NCI-H2196 (cell line): ENCODE measurements around the gene DNAL1.
"Not testable (repeated sequence)": the region's sequence is repeated elsewhere in the genome, so short reads cannot be mapped to it uniquely, and the experiment has no call there.

Experiments
- DNase-seq: peaks from one replicate; lab custom pipeline; 2025; ENCODE audit not compliant: unreplicated experiment; lab: John Stamatoyannopoulos, UW

Gene DNAL1

GRCh38 chr14:73637830-73638229, 7.0 kb upstream of the DNAL1 start:
- DNase-seq: no peak

- no peak for DNase-seq
Measured at GRCh38 chr14:73640796-73641365, 3.9 kb upstream of the DNAL1 start.

GRCh38 chr14:73645248-73645610, 443 bp downstream of the DNAL1 start:
- DNase-seq: no peak

- no peak for DNase-seq
Measured at GRCh38 chr14:73651005-73651404, 6.2 kb downstream of the DNAL1 start.

GRCh38 chr14:73655851-73656250, 11.1 kb downstream of the DNAL1 start:
- DNase-seq: no peak

GRCh38 chr14:73659202-73659601, 14.4 kb downstream of the DNAL1 start:
- DNase-seq: not testable (repeated sequence)

GRCh38 chr14:73660511-73660910, 15.7 kb downstream of the DNAL1 start:
- DNase-seq: no peak

- DNase-seq: no peak
Measured at GRCh38 chr14:73661872-73662271, 17.1 kb downstream of the DNAL1 start.

- peak; percentile 39 for DNase-seq
Measured at GRCh38 chr14:73662487-73662943, 17.7 kb downstream of the DNAL1 start.

- DNase-seq: no peak
Measured at GRCh38 chr14:73663548-73664212, 18.9 kb downstream of the DNAL1 start.

- DNase-seq: no peak
Measured at GRCh38 chr14:73665130-73665529, 20.3 kb downstream of the DNAL1 start.

- DNase-seq: no peak
Measured at GRCh38 chr14:73666583-73666982, 21.8 kb downstream of the DNAL1 start.

- no peak for DNase-seq
Measured at GRCh38 chr14:73667854-73668253, 23.1 kb downstream of the DNAL1 start.

- DNase-seq: no peak
Measured at GRCh38 chr14:73674986-73675385, 30.2 kb downstream of the DNAL1 start.

GRCh38 chr14:73678698-73679097, 33.9 kb downstream of the DNAL1 start:
- no peak for DNase-seq

- no peak for DNase-seq
Measured at GRCh38 chr14:73680821-73681220, 36.0 kb downstream of the DNAL1 start.

GRCh38 chr14:73684627-73685026, 39.8 kb downstream of the DNAL1 start:
- DNase-seq: no peak

- DNase-seq: no peak
Measured at GRCh38 chr14:73685328-73685727, 40.5 kb downstream of the DNAL1 start.

GRCh38 chr14:73686901-73687300, 42.1 kb downstream of the DNAL1 start:
- DNase-seq: no peak

- DNase-seq: no peak
Measured at GRCh38 chr14:73694083-73694482, 49.3 kb downstream of the DNAL1 start.

- no peak for DNase-seq
Measured at GRCh38 chr14:73695082-73695481, 50.3 kb downstream of the DNAL1 start.

GRCh38 chr14:73695997-73696396, 51.2 kb downstream of the DNAL1 start:
- DNase-seq: no peak
